HG02840 (cell line): ENCODE results near the gene FDXR.

ENCODE experiments used
- ATAC-seq: cut with Tn5 transposase; IDR thresholded peaks from one replicate; pipeline ENCODE4 v1.9.1; 2021; ENCODE audit warnings: mild to moderate bottlenecking, moderate library complexity, moderate number of reproducible peaks; ENCODE audit not compliant: unreplicated experiment, low FRiP score

FDXR gene

GRCh38 chr17:74818291-74818938 lies 54.4 kb downstream of the FDXR start:
- no peak for ATAC-seq

DNA sequence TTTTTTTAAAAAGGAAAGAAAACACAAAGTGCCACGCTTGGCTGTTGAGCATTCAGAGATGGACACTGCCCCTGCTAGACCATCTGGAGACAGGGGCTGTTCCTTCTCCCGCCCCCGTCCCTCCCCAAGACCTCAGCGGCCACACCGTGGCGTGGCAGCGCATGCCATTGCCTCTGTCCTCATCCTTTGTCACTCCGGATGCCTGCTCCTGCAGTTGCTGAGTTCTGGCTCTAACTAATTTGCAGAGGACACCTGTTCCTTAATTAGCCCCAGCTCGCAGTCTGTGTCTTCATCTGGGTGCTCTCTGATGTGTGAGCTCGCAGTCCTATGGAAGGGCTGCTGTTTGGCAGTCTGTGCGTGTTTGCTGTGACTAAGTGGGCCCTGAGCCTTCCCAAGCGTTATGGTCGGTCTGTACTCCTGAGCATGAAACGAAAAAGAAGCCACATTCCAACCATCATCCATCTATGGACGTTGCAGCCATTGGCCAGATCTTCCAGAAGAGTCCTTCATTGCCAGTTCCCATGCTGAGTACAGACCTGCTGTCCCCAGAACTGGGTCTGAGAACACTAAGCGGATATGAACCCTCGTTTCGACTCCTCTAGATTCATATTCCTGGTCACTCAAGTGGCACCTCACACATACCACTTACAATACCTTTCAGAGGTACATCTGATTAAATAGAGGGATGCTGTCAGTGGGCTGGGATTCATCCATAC lies 55.7 kb downstream of the FDXR start:
- ATAC-seq: no peak

- ATAC-seq: no peak
Observed at GRCh38 chr17:74815550-74816370, 57.0 kb downstream of the FDXR start.

- no peak for ATAC-seq
Observed at GRCh38 chr17:74815067-74815466, 57.7 kb downstream of the FDXR start.

GRCh38 chr17:74814453-74814852 lies 58.3 kb downstream of the FDXR start:
- no peak for ATAC-seq
